Gastrocnemius medialis (tissue), 4 donors: Measurements from ENCODE around the gene NCK2.

Experiments
- POLR2A ChIP-seq, 2 donors: fragments of 450-650 bp; IDR thresholded peaks; one replicate each; pipeline ENCODE4 v1.6.1; 2017; ENCODE audit warnings: antibody characterized with exemption in 2 of 2, mild to moderate bottlenecking in 2 of 2, moderate library complexity in 2 of 2
- TF ChIP-seq, protein P1 (sequence below), 5 experiments: fragments of 450-650 bp in 3 of 5; fragments of 200-600 bp in 2 of 5; sonication (generic) in 2 of 5; IDR thresholded peaks in 4 of 5; conservative IDR thresholded peaks in 1 of 5; 1 replicate in 4 of 5; 2 replicates in 1 of 5; pipeline ENCODE4 v1.5.1; 2016 to 2019; ENCODE audit warnings: antibody characterized with exemption in 5 of 5, mild to moderate bottlenecking in 3 of 5, moderate library complexity in 3 of 5

DNA sequence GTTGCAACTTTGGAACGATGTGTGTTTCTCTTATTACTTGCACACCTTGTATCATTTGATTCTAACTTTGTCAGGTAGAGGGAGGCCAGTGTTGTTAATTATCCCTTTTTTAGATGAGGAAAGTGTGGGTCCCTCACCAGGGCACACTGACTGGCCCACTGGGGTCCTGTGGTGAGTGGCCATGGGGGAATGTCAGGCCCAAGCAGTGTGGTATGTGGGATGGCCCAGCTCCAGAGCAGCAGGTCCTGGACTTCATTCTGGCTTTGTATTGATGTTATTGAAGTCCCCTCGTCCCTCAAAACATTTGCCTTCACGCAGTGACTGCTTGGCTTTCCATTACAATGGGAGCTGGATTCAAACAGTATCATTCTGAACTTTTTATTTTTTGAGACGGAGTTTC is 11.7 kb downstream of the NCK2 start:
- TF ChIP-seq, protein P1, sequence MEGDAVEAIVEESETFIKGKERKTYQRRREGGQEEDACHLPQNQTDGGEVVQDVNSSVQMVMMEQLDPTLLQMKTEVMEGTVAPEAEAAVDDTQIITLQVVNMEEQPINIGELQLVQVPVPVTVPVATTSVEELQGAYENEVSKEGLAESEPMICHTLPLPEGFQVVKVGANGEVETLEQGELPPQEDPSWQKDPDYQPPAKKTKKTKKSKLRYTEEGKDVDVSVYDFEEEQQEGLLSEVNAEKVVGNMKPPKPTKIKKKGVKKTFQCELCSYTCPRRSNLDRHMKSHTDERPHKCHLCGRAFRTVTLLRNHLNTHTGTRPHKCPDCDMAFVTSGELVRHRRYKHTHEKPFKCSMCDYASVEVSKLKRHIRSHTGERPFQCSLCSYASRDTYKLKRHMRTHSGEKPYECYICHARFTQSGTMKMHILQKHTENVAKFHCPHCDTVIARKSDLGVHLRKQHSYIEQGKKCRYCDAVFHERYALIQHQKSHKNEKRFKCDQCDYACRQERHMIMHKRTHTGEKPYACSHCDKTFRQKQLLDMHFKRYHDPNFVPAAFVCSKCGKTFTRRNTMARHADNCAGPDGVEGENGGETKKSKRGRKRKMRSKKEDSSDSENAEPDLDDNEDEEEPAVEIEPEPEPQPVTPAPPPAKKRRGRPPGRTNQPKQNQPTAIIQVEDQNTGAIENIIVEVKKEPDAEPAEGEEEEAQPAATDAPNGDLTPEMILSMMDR (IDR thresholded peaks at IDR 0.05 in 4 of 5, conservative IDR thresholded peaks at IDR 0.05 in 1 of 5): no peak
- no peak for TF ChIP-seq POLR2A (IDR thresholded peaks at IDR 0.05)
